ENCODE data around the gene VAMP1.

GRCh38 chr12:6418796-6419195, 51.7 kb downstream of the VAMP1 start:
- no peak for TF ChIP-seq SUZ12 (IDR thresholded peaks at IDR 0.05)
- no peak for TF ChIP-seq SP1 (IDR thresholded peaks at IDR 0.05)
- TF ChIP-seq TARDBP (IDR thresholded peaks at IDR 0.05): no peak
- TF ChIP-seq ELF4 (IDR thresholded peaks at IDR 0.05): no peak
- TF ChIP-seq FOXM1 (IDR thresholded peaks at IDR 0.05; ENCODE audit: borderline replicate concordance): no peak
- no peak for TF ChIP-seq LEF1 (IDR thresholded peaks at IDR 0.05; ENCODE audit: borderline replicate concordance)
- no peak for TF ChIP-seq NFRKB (IDR thresholded peaks at IDR 0.05)
- no peak for TF ChIP-seq FOXK2 (IDR thresholded peaks at IDR 0.05)
- no peak for TF ChIP-seq BHLHE40 (IDR thresholded peaks at IDR 0.05; ENCODE audit: borderline replicate concordance)
- no peak for TF ChIP-seq FOXA1 (IDR thresholded peaks at IDR 0.05)
- no peak for TF ChIP-seq ARNT (IDR thresholded peaks at IDR 0.05)
- TF ChIP-seq CTBP1 (IDR thresholded peaks at IDR 0.05; ENCODE audit: borderline replicate concordance): no peak
- TF ChIP-seq ZNF384 (IDR thresholded peaks at IDR 0.05): no peak
- no peak for TF ChIP-seq HDGF (IDR thresholded peaks at IDR 0.05; ENCODE audit: borderline replicate concordance)
